ENCODE data around the gene CTCFL.

DNA sequence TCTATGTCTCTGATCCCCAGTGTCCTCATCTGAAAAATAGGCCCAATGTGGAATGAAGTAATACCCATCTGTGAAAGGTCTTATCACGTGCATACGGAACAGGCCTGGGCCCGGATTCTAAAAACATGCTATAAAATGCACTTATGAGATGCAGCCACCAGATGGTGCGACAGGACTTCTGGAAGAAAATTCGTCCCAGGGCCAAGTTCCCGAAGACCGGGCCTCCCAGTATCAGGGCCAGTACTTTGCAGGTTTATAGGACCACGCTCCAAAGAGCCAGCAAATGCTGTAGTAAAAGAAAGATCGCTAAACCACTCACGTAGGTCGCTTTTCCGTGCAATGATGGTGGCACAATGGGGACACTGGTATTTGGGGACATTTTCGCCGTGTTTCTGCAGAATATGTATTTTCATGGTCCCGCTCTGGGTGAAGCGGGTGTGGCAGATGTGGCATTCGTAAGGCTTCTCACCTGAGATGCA, 10.6 kb downstream of the CTCFL start:
- TF ChIP-seq SUZ12 (IDR thresholded peaks at IDR 0.05; ENCODE audit: extremely low read depth, insufficient read depth, insufficient read length) (no peak), ZNF274 (IDR thresholded peaks at IDR 0.05; ENCODE audit: low read depth, low read length) (no peak)

Measured in NT2/D1 (cell line).